Measurements from ENCODE around the gene DRC7.

The DRC7 gene

DNA sequence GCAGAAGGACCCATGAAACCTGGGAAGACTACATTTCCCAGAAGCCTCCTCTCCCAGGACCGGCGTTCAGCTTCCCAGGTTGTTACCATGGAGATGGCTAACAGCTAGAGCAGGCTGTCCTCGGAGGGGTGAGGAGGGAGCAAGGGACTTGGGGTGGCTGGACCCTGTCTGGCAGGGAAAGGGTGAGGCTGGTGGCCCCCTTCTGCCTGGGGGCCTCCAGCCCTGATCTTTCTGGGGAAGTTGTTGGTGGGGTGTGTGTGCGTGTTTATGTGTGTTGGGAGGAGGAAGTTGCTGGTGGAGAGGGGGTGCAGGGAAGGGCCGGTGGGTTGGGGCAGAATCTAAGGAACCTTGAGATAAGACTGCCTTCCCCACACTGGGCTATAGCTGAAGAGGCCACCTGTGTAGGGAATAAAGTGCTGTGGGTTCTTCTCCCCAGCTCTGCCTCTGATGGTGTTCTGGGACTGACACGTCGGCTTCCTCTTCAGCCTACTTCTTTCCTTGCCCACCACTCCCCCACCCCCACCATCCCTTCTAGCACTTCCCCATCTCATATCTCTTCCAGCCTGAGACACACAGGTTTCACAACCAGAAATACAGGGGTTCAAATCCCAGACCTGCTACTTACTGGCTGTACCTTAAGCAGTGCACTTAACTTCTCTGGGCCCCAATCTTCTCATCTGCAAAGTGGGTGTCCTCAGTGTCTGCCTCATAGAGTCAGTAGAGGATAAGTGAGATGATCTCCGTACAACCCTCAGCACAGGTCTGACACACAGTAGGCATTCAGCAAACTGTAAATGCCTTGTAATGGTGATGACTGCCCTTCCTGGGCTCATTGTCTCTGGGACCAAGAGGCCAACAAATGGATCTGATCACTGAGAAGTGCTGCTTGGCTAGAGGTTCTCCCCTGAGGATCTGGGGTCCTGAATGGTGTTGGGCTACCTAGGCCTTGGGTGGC lies at the start of gene DRC7:
Gene DRC7 (plus strand): TSS at position 82 of the 955 bp plus-strand sequence. CDS start 3,144 bp downstream, outside the sequence.
- ChIA-PET CTCF (no interaction called here), POLR2A (no interaction called here)
- TF ChIP-seq, protein P1, sequence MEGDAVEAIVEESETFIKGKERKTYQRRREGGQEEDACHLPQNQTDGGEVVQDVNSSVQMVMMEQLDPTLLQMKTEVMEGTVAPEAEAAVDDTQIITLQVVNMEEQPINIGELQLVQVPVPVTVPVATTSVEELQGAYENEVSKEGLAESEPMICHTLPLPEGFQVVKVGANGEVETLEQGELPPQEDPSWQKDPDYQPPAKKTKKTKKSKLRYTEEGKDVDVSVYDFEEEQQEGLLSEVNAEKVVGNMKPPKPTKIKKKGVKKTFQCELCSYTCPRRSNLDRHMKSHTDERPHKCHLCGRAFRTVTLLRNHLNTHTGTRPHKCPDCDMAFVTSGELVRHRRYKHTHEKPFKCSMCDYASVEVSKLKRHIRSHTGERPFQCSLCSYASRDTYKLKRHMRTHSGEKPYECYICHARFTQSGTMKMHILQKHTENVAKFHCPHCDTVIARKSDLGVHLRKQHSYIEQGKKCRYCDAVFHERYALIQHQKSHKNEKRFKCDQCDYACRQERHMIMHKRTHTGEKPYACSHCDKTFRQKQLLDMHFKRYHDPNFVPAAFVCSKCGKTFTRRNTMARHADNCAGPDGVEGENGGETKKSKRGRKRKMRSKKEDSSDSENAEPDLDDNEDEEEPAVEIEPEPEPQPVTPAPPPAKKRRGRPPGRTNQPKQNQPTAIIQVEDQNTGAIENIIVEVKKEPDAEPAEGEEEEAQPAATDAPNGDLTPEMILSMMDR (IDR thresholded peaks at IDR 0.05; ENCODE audit: insufficient read depth, low read length, missing control alignments): no peak
- no peak for DNase-seq (ENCODE audit: low read depth, low spot score)
- no peak within 1 kb of the TSS for H3K4me3 ChIP-seq (ENCODE audit: low read depth, low read length)

DNA sequence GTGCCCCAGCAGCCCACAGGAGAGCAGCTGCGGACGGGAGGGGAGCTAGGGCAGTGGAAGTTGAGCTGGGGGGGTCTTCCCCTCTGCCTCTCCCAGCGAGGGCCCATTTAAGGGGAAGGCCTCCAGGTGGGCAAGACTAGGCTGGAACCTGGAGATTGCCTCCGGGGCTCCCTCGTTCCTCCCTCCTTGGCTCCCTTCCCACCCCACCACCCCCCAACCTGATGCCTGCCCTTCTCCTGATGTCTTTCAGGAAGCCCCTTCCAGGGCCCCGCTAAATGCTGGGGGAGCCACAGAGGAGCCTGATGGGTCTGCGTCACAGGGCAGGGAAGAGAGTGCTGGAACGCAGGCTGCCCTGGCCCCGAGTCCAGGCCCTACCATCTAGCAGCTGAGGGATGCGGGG lies 49.4 kb upstream of the DRC7 start:
- ChIA-PET CTCF (interaction anchor here (1.0 to 8.2 kb wide), 6 partner anchors 7 to 218 kb away, joined by 3 to 256 read pairs (median 90); no protein-coding TSS in a partner anchor), POLR2A (no interaction called here)
- DNase-seq (ENCODE audit: low read depth, low spot score): no peak
- TF ChIP-seq, protein P1 (IDR thresholded peaks at IDR 0.05; ENCODE audit: insufficient read depth, low read length, missing control alignments): no peak
- H3K4me3 ChIP-seq (ENCODE audit: low read depth, low read length): no peak overlapping the region

DNA sequence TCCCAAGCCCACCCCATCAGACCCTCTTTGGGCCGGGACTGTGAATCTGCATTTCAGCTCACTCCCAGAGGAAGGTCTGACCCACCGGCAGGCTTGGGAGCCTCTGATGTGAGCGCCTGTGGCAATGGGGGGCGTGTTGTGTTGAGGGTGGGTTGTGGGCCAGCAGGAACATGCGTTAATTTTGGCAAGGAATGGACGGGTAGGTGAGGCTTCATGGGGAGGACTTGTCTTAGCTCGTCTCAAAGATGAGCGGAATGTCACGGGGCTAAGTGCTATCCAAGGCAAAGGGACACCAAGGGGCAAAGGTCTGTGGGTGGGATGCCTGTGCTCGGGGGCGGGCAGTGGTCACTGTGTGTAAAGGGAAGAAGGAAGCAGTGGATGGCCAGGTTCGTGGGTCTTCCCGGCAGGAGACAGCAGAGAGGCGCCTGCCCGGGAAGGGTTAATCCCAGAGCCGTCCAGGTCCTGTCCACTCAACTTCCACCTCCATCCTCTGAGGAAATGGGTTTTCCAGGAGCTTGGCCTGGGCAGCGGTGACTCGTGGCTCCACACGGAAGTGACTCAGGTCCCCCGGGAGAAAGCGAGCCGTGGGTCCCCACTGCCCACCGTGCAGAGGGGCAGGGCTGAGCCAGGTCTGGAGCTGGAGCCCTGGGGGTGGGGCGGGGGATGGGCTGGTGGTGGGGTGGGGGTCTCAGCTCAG lies 48.8 kb upstream of the DRC7 start:
- ChIA-PET CTCF (interaction anchor here (0.9 to 8.2 kb wide), 10 partner anchors 8 to 218 kb away, joined by 3 to 256 read pairs (median 18); partner anchors contain the start of gene ADGRG1), POLR2A (no interaction called here)
- DNase-seq (ENCODE audit: low read depth, low spot score): no peak
- no peak overlapping the region for H3K4me3 ChIP-seq (ENCODE audit: low read depth, low read length)
- TF ChIP-seq, protein P1 (IDR thresholded peaks at IDR 0.05; ENCODE audit: insufficient read depth, low read length, missing control alignments): no peak

DNA sequence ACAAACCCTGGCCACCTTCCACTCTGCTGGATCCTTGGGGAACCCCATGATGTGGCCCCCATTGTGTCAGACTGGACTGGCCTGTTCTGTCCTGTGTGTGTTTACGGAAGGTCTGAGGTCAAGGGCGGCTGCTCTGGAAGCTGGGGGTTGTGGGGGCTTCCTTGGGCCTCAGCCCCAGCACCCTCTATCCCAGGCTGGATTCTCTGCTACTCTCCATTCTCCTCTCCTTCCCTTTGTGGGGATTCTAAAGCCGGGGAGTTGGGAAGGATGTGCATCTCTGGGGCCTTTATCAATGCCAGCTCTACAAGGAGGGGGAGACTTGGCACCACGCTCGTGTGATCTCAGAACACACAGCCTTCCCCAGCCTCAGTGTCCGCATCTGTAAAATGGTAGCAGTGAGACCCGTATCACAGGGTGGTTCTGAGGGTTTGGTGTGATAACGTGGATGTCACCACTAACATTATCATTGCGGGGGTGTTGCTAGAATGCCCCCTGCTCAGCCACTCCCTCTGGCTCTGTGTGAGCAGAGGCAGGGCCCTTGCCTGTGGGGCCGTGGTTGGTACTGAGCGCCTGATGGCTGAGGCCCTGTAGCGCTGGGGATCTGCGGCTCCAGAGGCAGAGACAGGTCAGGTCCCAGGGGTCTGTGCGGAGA lies 48.1 kb upstream of the DRC7 start:
- TF ChIP-seq, protein P1 (IDR thresholded peaks at IDR 0.05; ENCODE audit: insufficient read depth, low read length, missing control alignments): no peak
- H3K4me3 ChIP-seq (ENCODE audit: low read depth, low read length): no peak overlapping the region
- ChIA-PET CTCF (interaction anchor here (0.9 to 8.2 kb wide), 19 partner anchors 9 to 217 kb away, joined by 3 to 256 read pairs (median 19); partner anchors contain the start of gene ADGRG1), POLR2A (no interaction called here)
- DNase-seq (ENCODE audit: low read depth, low spot score): no peak

GRCh38 chr16:57647136-57647875 lies 47.3 kb upstream of the DRC7 start:
- CTCF ChIA-PET: interaction anchor here (0.6 to 8.2 kb wide), 27 partner anchors 9 to 359 kb away, joined by 3 to 256 read pairs (median 12); partner anchors contain the start of genes ADGRG1, ADGRG3, KATNB1 and ZNF319
- no peak overlapping the region for H3K4me3 ChIP-seq (ENCODE audit: low read depth, low read length)
- POLR2A ChIA-PET: no interaction called here
- no peak for DNase-seq (ENCODE audit: low read depth, low spot score)
- TF ChIP-seq, protein P1 (IDR thresholded peaks at IDR 0.05; ENCODE audit: insufficient read depth, low read length, missing control alignments): no peak
